WERI-Rb-1 (cell line): ENCODE results near the gene RAI1.

Experiments
- DNase-seq: peaks from one replicate; pipeline ENCODE4 v3.0.0-alpha.2; 2020
- H3K27ac ChIP-seq: fragments of 250-450 bp; sonication (Bioruptor Pico); 2 replicates; pipeline ENCODE4 v1.5.1; 2020; ENCODE audit warnings: mild to moderate bottlenecking, moderate library complexity
- H3K27me3 ChIP-seq: fragments of 250-450 bp; sonication (Bioruptor Pico); 2 replicates; pipeline ENCODE4 v1.5.1; 2021; ENCODE audit warnings: mild to moderate bottlenecking, low read depth, moderate library complexity; ENCODE audit not compliant: insufficient read depth, severe bottlenecking
- H3K36me3 ChIP-seq: fragments of 250-450 bp; sonication (Bioruptor Pico); 2 replicates; pipeline ENCODE4 v1.5.1; 2020; ENCODE audit warnings: mild to moderate bottlenecking, moderate library complexity
- H3K4me3 ChIP-seq: 2 replicates; pipeline ENCODE4 v1.5.1; 2011; ENCODE audit warnings: low read depth, mild to moderate bottlenecking, control low read depth, low read length
- H3K9me3 ChIP-seq: fragments of 250-450 bp; sonication (Bioruptor Pico); 2 replicates; pipeline ENCODE4 v1.5.1; 2021; ENCODE audit warnings: mild to moderate bottlenecking, moderate library complexity; ENCODE audit not compliant: severe bottlenecking
- CTCF ChIP-seq: IDR thresholded peaks from 2 replicates; pipeline ENCODE4 v1.5.1; 2011; ENCODE audit warnings: low read depth, mild to moderate bottlenecking, control low read depth, inconsistent platforms, low read length

The RAI1 gene

GRCh38 chr17:17767154-17767869 is 86.1 kb downstream of the RAI1 start:
- peaks cover 20% of the 10 kb centered on the region for H3K36me3 ChIP-seq
- no peak for DNase-seq
- no peaks in the 10 kb centered on the region for H3K27me3 ChIP-seq
- peak overlapping the region; percentile 79 for H3K27ac ChIP-seq
- no peaks in the 10 kb centered on the region for H3K9me3 ChIP-seq
- TF ChIP-seq CTCF: no peak
- no peak overlapping the region for H3K4me3 ChIP-seq

GRCh38 chr17:17767887-17768418 is 86.7 kb downstream of the RAI1 start:
- H3K27me3 ChIP-seq: no peaks in the 10 kb centered on the region
- no peak for DNase-seq
- no peak overlapping the region for H3K4me3 ChIP-seq
- H3K27ac ChIP-seq: peak overlapping the region; percentile 79
- TF ChIP-seq CTCF: no peak
- H3K9me3 ChIP-seq: no peaks in the 10 kb centered on the region
- H3K36me3 ChIP-seq: peaks cover 20% of the 10 kb centered on the region

- Histone ChIP-seq H3K36me3 (peaks cover 14% of the 10 kb centered on the region), H3K27ac (peak overlapping the region; percentile 79), H3K9me3 (no peaks in the 10 kb centered on the region), H3K27me3 (no peaks in the 10 kb centered on the region), H3K4me3 (no peak overlapping the region)
- no peak for TF ChIP-seq CTCF
- no peak for DNase-seq
Measured at GRCh38 chr17:17768424-17769088, 87.3 kb downstream of the RAI1 start.

- H3K9me3 ChIP-seq: no peaks in the 10 kb centered on the region
- no peak overlapping the region; the same call in 1 of the 2 replicates for H3K4me3 ChIP-seq
- DNase-seq: peak; percentile 75
- peaks cover 7% of the 10 kb centered on the region for H3K36me3 ChIP-seq
- no peak for TF ChIP-seq CTCF
- H3K27ac ChIP-seq: peak overlapping the region; percentile 79
- H3K27me3 ChIP-seq: no peaks in the 10 kb centered on the region
Measured at GRCh38 chr17:17769869-17770631, 88.8 kb downstream of the RAI1 start.

- Histone ChIP-seq H3K36me3 (peaks cover 3% of the 10 kb centered on the region), H3K4me3 (no peak overlapping the region; the same call in 1 of the 2 replicates), H3K27ac (peak overlapping the region; percentile 79), H3K27me3 (no peaks in the 10 kb centered on the region), H3K9me3 (no peaks in the 10 kb centered on the region)
- TF ChIP-seq CTCF: no peak
- DNase-seq: peak; percentile 83
Measured at GRCh38 chr17:17770632-17771044, 89.4 kb downstream of the RAI1 start.
